Measurements from ENCODE around the gene IRF2BPL.

DNA sequence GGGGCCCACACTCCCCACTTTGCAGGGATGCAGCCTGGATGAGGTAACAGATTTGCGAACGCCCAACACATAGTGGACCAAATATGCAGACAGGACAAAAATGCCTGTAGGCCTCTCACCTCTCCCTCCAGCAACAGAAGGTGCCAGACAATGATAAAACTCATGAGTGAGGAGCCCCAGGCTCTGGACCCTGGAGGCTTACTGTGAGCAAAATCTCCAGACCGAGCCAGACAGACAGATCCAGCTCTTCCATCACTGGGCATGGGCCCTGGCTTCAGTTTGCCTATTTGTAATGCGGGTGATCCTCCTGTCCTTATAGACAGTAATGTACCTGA, 42.3 kb downstream of the IRF2BPL start:
- TF ChIP-seq, protein P1, sequence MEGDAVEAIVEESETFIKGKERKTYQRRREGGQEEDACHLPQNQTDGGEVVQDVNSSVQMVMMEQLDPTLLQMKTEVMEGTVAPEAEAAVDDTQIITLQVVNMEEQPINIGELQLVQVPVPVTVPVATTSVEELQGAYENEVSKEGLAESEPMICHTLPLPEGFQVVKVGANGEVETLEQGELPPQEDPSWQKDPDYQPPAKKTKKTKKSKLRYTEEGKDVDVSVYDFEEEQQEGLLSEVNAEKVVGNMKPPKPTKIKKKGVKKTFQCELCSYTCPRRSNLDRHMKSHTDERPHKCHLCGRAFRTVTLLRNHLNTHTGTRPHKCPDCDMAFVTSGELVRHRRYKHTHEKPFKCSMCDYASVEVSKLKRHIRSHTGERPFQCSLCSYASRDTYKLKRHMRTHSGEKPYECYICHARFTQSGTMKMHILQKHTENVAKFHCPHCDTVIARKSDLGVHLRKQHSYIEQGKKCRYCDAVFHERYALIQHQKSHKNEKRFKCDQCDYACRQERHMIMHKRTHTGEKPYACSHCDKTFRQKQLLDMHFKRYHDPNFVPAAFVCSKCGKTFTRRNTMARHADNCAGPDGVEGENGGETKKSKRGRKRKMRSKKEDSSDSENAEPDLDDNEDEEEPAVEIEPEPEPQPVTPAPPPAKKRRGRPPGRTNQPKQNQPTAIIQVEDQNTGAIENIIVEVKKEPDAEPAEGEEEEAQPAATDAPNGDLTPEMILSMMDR (IDR thresholded peaks at IDR 0.05; ENCODE audit: insufficient read depth, low read length) = no peak
- TF ChIP-seq, protein P2, sequence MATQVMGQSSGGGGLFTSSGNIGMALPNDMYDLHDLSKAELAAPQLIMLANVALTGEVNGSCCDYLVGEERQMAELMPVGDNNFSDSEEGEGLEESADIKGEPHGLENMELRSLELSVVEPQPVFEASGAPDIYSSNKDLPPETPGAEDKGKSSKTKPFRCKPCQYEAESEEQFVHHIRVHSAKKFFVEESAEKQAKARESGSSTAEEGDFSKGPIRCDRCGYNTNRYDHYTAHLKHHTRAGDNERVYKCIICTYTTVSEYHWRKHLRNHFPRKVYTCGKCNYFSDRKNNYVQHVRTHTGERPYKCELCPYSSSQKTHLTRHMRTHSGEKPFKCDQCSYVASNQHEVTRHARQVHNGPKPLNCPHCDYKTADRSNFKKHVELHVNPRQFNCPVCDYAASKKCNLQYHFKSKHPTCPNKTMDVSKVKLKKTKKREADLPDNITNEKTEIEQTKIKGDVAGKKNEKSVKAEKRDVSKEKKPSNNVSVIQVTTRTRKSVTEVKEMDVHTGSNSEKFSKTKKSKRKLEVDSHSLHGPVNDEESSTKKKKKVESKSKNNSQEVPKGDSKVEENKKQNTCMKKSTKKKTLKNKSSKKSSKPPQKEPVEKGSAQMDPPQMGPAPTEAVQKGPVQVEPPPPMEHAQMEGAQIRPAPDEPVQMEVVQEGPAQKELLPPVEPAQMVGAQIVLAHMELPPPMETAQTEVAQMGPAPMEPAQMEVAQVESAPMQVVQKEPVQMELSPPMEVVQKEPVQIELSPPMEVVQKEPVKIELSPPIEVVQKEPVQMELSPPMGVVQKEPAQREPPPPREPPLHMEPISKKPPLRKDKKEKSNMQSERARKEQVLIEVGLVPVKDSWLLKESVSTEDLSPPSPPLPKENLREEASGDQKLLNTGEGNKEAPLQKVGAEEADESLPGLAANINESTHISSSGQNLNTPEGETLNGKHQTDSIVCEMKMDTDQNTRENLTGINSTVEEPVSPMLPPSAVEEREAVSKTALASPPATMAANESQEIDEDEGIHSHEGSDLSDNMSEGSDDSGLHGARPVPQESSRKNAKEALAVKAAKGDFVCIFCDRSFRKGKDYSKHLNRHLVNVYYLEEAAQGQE (IDR thresholded peaks at IDR 0.05; ENCODE audit: insufficient replicate concordance, low read depth) = no peak
- TF ChIP-seq GABPA (IDR thresholded peaks at IDR 0.05; ENCODE audit: low read depth) = no peak

All from HL-60 (cell line).